Fibroblast of the aortic adventitia (primary cell): Measurements from ENCODE around the gene RFWD3. TPM values are rescaled to one million over a fixed set of nuclear protein-coding genes. Genes with fewer than 3 reads are reported as not detected.

Source experiments
- DNase-seq: peaks from one replicate; pipeline ENCODE4 v3.0.0-alpha.2; 2010; ENCODE audit warnings: low read depth
- H3K4me3 ChIP-seq: 2 replicates; pipeline ENCODE4 v1.5.1; 2011; ENCODE audit warnings: low read depth, mild to moderate bottlenecking, control low read depth, low read length, moderate library complexity
- total RNA-seq: library from RNA; depleted of rRNA; stranded (reverse); fragments of >200 nt; gene quantifications from 2 replicates; pipeline ENCODE4 v1.2.3, GENCODE V29; 2012; ENCODE audit warnings: low replicate concordance
- TF ChIP-seq, protein P1 (sequence below): IDR thresholded peaks from 2 replicates; pipeline ENCODE4 v1.5.1; 2011; ENCODE audit warnings: mild to moderate bottlenecking, low read length, control low read depth, inconsistent platforms; ENCODE audit not compliant: insufficient read depth

Gene RFWD3, protein sequence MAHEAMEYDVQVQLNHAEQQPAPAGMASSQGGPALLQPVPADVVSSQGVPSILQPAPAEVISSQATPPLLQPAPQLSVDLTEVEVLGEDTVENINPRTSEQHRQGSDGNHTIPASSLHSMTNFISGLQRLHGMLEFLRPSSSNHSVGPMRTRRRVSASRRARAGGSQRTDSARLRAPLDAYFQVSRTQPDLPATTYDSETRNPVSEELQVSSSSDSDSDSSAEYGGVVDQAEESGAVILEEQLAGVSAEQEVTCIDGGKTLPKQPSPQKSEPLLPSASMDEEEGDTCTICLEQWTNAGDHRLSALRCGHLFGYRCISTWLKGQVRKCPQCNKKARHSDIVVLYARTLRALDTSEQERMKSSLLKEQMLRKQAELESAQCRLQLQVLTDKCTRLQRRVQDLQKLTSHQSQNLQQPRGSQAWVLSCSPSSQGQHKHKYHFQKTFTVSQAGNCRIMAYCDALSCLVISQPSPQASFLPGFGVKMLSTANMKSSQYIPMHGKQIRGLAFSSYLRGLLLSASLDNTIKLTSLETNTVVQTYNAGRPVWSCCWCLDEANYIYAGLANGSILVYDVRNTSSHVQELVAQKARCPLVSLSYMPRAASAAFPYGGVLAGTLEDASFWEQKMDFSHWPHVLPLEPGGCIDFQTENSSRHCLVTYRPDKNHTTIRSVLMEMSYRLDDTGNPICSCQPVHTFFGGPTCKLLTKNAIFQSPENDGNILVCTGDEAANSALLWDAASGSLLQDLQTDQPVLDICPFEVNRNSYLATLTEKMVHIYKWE
- total RNA-seq, result 10.7 and 41.2 TPM in 2 replicates

DNA sequence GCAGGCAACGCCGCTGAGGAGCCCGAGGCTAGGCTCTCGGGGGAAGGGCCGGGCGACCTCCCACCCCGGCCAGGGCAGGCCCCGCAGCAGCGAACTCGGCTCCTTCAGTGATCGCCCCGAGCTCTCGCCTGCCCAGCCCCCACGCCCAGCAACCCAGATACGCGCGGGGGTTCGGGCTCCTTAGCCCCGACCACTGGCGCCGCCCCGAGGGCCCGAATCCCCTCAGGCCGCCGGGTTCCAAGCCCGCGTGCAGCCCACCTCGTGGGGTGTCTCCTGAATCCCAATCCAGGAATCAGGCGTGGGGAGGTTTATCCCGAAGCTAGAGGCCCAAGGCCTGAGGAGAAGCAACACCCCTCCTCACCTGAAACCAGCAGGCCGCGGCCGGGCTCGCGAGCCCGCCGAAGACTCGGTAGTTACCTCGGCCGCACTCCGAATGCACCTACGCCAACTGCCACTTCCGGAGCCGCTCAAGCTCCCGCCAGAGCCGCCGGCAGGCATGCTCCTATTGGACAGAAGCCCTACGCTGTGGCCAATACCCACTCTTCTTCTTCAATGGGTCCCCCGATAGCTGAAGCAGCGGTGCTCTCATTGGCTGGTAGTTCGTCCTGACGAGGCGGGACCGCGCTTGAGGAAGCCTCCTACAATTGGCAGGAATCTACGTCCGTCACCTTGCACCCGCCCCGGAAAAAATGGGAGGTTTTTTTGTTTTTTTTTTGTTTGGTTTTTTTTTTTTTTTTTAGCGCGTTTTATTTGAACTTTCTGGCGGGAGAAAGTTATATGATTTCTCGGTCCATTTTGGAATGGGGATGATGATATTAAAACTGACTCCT, at the start of gene RFWD3:
RFWD3 (minus strand) TSS at position 453 of the 830 bp plus-strand sequence. CDS start 5,428 bp downstream, outside the sequence.
- DNase-seq, result peak; percentile 99
- TF ChIP-seq, protein P1, sequence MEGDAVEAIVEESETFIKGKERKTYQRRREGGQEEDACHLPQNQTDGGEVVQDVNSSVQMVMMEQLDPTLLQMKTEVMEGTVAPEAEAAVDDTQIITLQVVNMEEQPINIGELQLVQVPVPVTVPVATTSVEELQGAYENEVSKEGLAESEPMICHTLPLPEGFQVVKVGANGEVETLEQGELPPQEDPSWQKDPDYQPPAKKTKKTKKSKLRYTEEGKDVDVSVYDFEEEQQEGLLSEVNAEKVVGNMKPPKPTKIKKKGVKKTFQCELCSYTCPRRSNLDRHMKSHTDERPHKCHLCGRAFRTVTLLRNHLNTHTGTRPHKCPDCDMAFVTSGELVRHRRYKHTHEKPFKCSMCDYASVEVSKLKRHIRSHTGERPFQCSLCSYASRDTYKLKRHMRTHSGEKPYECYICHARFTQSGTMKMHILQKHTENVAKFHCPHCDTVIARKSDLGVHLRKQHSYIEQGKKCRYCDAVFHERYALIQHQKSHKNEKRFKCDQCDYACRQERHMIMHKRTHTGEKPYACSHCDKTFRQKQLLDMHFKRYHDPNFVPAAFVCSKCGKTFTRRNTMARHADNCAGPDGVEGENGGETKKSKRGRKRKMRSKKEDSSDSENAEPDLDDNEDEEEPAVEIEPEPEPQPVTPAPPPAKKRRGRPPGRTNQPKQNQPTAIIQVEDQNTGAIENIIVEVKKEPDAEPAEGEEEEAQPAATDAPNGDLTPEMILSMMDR, result no peak
- H3K4me3 ChIP-seq, result peak within 1 kb of the TSS; percentile 98

DNA sequence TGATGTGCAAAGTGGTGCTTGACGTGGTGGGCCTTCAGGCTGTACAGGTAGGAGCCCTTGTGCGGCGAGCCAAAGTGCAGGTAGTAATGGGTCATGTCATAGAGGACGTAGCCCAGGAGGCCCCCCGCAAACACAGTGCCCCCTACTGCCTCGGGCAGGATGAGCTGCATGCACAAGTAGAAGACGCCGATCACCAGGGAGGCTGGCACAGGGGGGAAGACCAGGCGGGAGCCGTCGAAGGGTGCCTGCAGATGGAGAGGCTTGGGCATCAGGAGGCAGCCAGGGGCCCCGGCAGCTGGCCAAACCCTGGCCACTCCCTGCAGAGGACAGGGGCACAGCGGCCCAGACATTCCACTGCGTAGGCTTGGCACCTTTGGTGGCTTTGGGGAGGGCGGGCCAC, 49.7 kb upstream of the RFWD3 start:
- no peak overlapping the region for H3K4me3 ChIP-seq
- TF ChIP-seq, protein P1, result no peak
- no peak for DNase-seq

DNA sequence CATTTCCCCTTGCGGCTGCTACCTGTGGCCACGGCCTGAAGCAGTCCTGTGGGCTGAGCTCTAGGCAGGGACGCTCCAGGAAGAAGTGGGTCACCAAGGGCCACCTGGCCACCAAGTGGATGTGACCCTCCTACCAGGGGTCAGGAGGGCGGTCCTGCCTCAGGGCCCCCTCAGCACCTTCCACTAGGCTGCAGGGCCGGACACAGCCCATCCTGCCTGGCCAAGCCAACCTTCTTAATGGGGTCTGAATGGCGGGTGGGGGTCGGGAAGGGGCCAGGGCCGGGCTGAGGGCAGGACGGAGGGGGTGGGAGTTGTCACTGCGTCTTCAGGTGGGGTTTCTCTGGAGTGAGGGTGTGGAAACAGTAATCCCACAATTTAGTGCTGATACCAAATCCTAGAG, 47.2 kb upstream of the RFWD3 start:
- TF ChIP-seq, protein P1, result no peak
- H3K4me3 ChIP-seq, result no peak overlapping the region
- no peak for DNase-seq

DNA sequence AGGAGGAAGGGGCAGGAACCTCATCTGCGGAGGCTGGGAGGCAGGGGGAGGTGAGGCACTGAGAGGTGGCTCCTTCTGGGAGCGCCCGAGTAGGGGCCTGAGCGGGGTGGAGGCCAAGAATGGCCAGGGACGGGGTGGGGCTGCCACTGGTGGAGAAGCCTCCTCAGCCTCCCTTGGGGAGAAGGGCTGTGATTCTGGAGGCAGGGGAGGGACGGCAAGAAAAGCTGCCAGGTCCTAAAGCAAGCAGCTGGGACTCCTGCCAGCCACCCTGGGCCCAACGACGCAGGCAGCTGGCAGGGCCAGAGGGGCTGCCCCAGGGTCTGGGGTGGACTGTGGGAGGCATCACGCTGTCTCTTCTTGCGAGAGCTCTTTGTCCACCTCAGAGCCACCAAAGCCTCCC, 46.6 kb upstream of the RFWD3 start:
- no peak for DNase-seq
- TF ChIP-seq, protein P1, result no peak

DNA sequence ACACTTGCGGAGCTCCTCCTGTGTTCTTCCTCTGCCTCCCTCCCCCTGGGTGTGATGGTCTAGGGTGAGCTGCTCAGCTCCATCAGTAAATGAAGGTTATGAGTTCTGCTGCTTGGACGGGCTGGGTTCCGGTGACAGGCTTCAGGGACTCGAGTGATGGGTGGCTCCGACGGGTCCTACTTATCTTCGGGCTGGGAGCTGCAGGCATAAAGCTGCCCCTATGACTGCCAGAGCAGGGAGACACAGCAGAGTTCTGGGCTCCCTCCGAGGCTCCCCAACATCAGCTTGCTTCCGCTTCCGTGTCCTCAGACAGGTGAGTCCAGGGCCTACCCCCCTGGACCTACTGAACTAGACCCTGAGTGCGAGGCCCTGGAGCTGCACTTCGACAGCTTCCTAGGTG, 45.3 kb upstream of the RFWD3 start:
- H3K4me3 ChIP-seq, result no peak overlapping the region
- TF ChIP-seq, protein P1, result no peak
- DNase-seq, result no peak

More for the DNA sequence above, 46.6 kb upstream of the RFWD3 start:
- no peak overlapping the region for H3K4me3 ChIP-seq

DNA sequence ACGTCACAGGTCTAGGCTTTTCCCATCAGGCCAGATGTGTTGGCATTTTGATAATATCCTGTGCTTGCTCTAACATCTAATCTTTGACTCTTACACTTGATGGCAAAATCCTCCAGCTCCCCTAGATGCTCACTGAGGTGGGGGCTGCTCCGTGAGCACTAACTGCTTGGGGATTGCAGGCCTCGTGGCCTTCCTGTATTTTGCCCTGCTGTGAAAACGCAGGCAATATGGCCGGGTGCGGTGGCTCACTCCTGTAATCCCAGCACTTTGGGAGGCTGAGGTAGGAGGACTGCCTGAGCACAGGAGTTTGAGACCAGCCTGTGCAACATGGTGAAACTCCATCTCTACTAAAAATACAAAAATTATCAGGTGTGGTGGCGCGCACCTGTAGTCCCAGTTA, 43.7 kb upstream of the RFWD3 start:
- H3K4me3 ChIP-seq, result no peak overlapping the region
- TF ChIP-seq, protein P1, result no peak
- DNase-seq, result no peak
